ENCODE results near the gene APBA1. TPM values are rescaled to one million over a fixed set of nuclear protein-coding genes. Genes with fewer than 3 reads are reported as not detected.

APBA1 gene
- polyA plus RNA-seq, 1 of the 3 experiments (the other 2 are of a cell fraction), result 3.1 TPM

DNA sequence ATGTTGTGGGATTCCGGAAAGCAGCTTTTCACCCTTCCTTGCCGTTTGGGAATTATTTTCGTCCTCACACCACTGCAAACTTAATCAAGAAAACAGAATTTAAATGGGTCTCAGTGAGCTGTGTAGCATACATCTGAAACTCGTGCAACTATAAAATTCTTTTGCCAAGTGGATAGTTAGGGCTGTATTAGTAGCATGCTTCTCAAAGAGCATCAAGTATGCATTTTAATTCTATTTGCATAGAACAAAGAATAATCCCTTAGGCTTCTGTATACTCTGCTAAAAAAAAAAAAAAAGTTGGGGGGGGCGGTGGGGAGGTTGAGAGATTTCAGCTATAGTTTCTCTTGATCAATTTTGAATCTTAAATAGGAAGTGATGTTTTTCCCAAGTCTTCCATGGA is 11.8 kb upstream of the APBA1 start:
- Histone ChIP-seq H3K9me3 (no peaks in the 10 kb centered on the region), H3K4me2 (no peak overlapping the region), H3K9ac (no peak overlapping the region), H3K9me2 (no peaks in the 10 kb centered on the region), H3K4me1 (ENCODE audit: control insufficient read depth in 1 of 2, insufficient read depth in 2 of 2, low read depth in 1 of 2, low read length in 1 of 2) (peaks cover 0 to 8% of the 10 kb centered on the region in 2 experiments; a peak in 1 of 4 replicates), H2AFZ (ENCODE audit: low read depth) (no peak overlapping the region), H3K4me3 (ENCODE audit: low read depth in 2 of 2, low read length in 1 of 2) (no peak overlapping the region), H3K27me3 (ENCODE audit: insufficient read depth) (no peaks in the 10 kb centered on the region), H3F3A (replicated peaks; ENCODE audit: insufficient read depth) (no peaks in the 10 kb centered on the region), H4K20me1 (ENCODE audit: insufficient read depth) (no peaks in the 10 kb centered on the region), H3K27ac (ENCODE audit: low read depth in 2 of 2, low read length in 1 of 2) (no peak overlapping the region), H3K36me3 (replicated peaks in 1 of 2; ENCODE audit: control insufficient read depth in 1 of 2, insufficient read depth in 2 of 2, low read length in 1 of 2) (no peaks in the 10 kb centered on the region), H3K79me2 (ENCODE audit: insufficient read depth) (no peaks in the 10 kb centered on the region)
- CTCF ChIA-PET, result interaction anchor here (1.5 to 2.0 kb wide), 2 partner anchors 11 to 13 kb away, joined by 3 to 6 read pairs; no protein-coding TSS in a partner anchor
- WGBS (ENCODE audit: low lambda C conversion rate), result 70% methylated on average over 5 of the region's 5 CpGs
- POLR2A ChIA-PET, result no interaction called here
- TF ChIP-seq PBX3 (IDR thresholded peaks at IDR 0.05) (no peak), ELF1 (IDR thresholded peaks at IDR 0.05) (no peak), YY1 (IDR thresholded peaks at IDR 0.05; ENCODE audit: low read depth) (no peak), GABPA (IDR thresholded peaks at IDR 0.05; ENCODE audit: low read depth) (no peak), TEAD4 (IDR thresholded peaks at IDR 0.05; ENCODE audit: borderline replicate concordance, insufficient read depth) (no peak), SIN3A (IDR thresholded peaks at IDR 0.05; ENCODE audit: borderline replicate concordance, low read depth, low read length) (no peak), EZH2phosphoT487 (IDR thresholded peaks at IDR 0.05; ENCODE audit: borderline replicate concordance, low read depth) (no peak), SMC3 (IDR thresholded peaks at IDR 0.05; ENCODE audit: low read depth, low read length) (no peak), CTCF (IDR thresholded peaks at IDR 0.05) (no peak), IRF3 (IDR thresholded peaks at IDR 0.05; ENCODE audit: low read depth, low read length) (no peak), NFIC (IDR thresholded peaks at IDR 0.05; ENCODE audit: borderline replicate concordance) (no peak), EP300 (IDR thresholded peaks at IDR 0.05; ENCODE audit: borderline replicate concordance in 1 of 2, low read depth in 1 of 2, low read length in 1 of 2) (no peak)
- TF ChIP-seq, protein P1, sequence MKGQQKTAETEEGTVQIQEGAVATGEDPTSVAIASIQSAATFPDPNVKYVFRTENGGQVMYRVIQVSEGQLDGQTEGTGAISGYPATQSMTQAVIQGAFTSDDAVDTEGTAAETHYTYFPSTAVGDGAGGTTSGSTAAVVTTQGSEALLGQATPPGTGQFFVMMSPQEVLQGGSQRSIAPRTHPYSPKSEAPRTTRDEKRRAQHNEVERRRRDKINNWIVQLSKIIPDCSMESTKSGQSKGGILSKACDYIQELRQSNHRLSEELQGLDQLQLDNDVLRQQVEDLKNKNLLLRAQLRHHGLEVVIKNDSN (IDR thresholded peaks at IDR 0.05; ENCODE audit: borderline replicate concordance, low read depth), result no peak
- DNase-seq, result no peak
